Parathyroid adenoma (tissue), 2 donors: ENCODE results near the gene WDR37.
"Not testable (repeated sequence)": the region's sequence is repeated elsewhere in the genome, so short reads cannot be mapped to it uniquely, and the experiment has no call there.

Source experiments
- H2AFZ ChIP-seq: fragments of 300-600 bp; sonication (generic); one replicate; pipeline ENCODE4 v1.7.0; 2017; ENCODE audit warnings: antibody characterized with exemption, mild to moderate bottlenecking
- H3K27ac ChIP-seq: fragments of 300-600 bp; sonication (generic); one replicate; pipeline ENCODE4 v1.7.0; 2017
- H3K27me3 ChIP-seq: fragments of 300-600 bp; sonication (generic); one replicate; pipeline ENCODE4 v1.7.0; 2017; ENCODE audit warnings: low read length; ENCODE audit not compliant: control insufficient read depth, insufficient read depth
- H3K36me3 ChIP-seq: fragments of 300-600 bp; sonication (generic); one replicate; pipeline ENCODE4 v1.7.0; 2017; ENCODE audit warnings: low read length; ENCODE audit not compliant: control insufficient read depth, insufficient read depth
- H3K4me1 ChIP-seq: fragments of 300-600 bp; sonication (generic); one replicate; pipeline ENCODE4 v1.7.0; 2017; ENCODE audit warnings: control low read depth
- H3K4me2 ChIP-seq: fragments of 300-600 bp; sonication (generic); one replicate; pipeline ENCODE4 v1.7.0; 2017; ENCODE audit warnings: low read length
- H3K4me3 ChIP-seq: fragments of 300-600 bp; sonication (generic); one replicate; pipeline ENCODE4 v1.7.0; 2017; ENCODE audit warnings: low read depth, low read length
- H3K79me2 ChIP-seq: fragments of 300-600 bp; sonication (generic); one replicate; pipeline ENCODE4 v1.7.0; 2017; ENCODE audit warnings: control low read depth
- H3K9ac ChIP-seq: fragments of 300-600 bp; sonication (generic); one replicate; pipeline ENCODE4 v1.7.0; 2017; ENCODE audit warnings: mild to moderate bottlenecking
- H3K9me3 ChIP-seq: fragments of 300-600 bp; sonication (generic); one replicate; pipeline ENCODE4 v1.7.0; 2017; ENCODE audit warnings: low read length; ENCODE audit not compliant: control insufficient read depth
- CTCF ChIP-seq: fragments of 300-600 bp; sonication (generic); IDR thresholded peaks from one replicate; pipeline ENCODE4 v1.7.0; 2017; ENCODE audit warnings: antibody characterized with exemption, mild to moderate bottlenecking
- donor health status: primary hyperparathyroidism.

Gene WDR37

GRCh38 chr10:1156921-1157614 lies 100.9 kb downstream of the WDR37 start:
- no peaks in the 10 kb centered on the region for H3K9me3 ChIP-seq
- no peak overlapping the region for H3K9ac ChIP-seq
- no peaks in the 10 kb centered on the region for H3K27me3 ChIP-seq
- H3K79me2 ChIP-seq = no peaks in the 10 kb centered on the region
- H3K36me3 ChIP-seq = no peaks in the 10 kb centered on the region
- H2AFZ ChIP-seq = no peak overlapping the region
- H3K4me2 ChIP-seq = no peak overlapping the region
- H3K4me3 ChIP-seq = no peak overlapping the region
- no peak for TF ChIP-seq CTCF
- H3K27ac ChIP-seq = no peak overlapping the region
- H3K4me1 ChIP-seq = no peaks in the 10 kb centered on the region

- H3K36me3 ChIP-seq = no peaks in the 10 kb centered on the region
Measured at GRCh38 chr10:1157615-1157933, 101.4 kb downstream of the WDR37 start.

GRCh38 chr10:1158066-1158465 lies 101.9 kb downstream of the WDR37 start:
- Histone ChIP-seq H3K27me3 (no peaks in the 10 kb centered on the region), H3K79me2 (no peaks in the 10 kb centered on the region), H3K4me1 (no peaks in the 10 kb centered on the region), H3K9ac (no peak overlapping the region), H2AFZ (no peak overlapping the region), H3K27ac (no peak overlapping the region), H3K4me3 (no peak overlapping the region), H3K36me3 (no peaks in the 10 kb centered on the region), H3K4me2 (no peak overlapping the region), H3K9me3 (no peaks in the 10 kb centered on the region)
- no peak for TF ChIP-seq CTCF

More at GRCh38 chr10:1157615-1157933, 101.4 kb downstream of the WDR37 start:
- no peaks in the 10 kb centered on the region for H3K79me2 ChIP-seq
- H3K27me3 ChIP-seq = no peaks in the 10 kb centered on the region
- no peaks in the 10 kb centered on the region for H3K4me1 ChIP-seq
- no peak overlapping the region for H3K4me3 ChIP-seq
- TF ChIP-seq CTCF = no peak
- no peaks in the 10 kb centered on the region for H3K9me3 ChIP-seq
- no peak overlapping the region for H3K27ac ChIP-seq
- H2AFZ ChIP-seq = no peak overlapping the region
- H3K9ac ChIP-seq = no peak overlapping the region
- no peak overlapping the region for H3K4me2 ChIP-seq

GRCh38 chr10:1158536-1158935 lies 102.4 kb downstream of the WDR37 start:
- not testable (repeated sequence) for H3K9me3 ChIP-seq, H2AFZ ChIP-seq, H3K9ac ChIP-seq, H3K4me2 ChIP-seq, H3K27ac ChIP-seq, H3K4me3 ChIP-seq, H3K36me3 ChIP-seq, H3K4me1 ChIP-seq, H3K79me2 ChIP-seq, H3K27me3 ChIP-seq

GRCh38 chr10:1159131-1160061 lies 103.2 kb downstream of the WDR37 start:
- no peak overlapping the region for H2AFZ ChIP-seq
- H3K9ac ChIP-seq = no peak overlapping the region
- H3K4me1 ChIP-seq = no peaks in the 10 kb centered on the region
- H3K4me3 ChIP-seq = no peak overlapping the region
- no peaks in the 10 kb centered on the region for H3K27me3 ChIP-seq
- TF ChIP-seq CTCF = no peak
- H3K36me3 ChIP-seq = no peaks in the 10 kb centered on the region
- H3K4me2 ChIP-seq = no peak overlapping the region
- no peaks in the 10 kb centered on the region for H3K79me2 ChIP-seq
- H3K9me3 ChIP-seq = no peaks in the 10 kb centered on the region
- no peak overlapping the region for H3K27ac ChIP-seq
